ENCODE results near the gene MSL3B.

Gene MSL3B

GRCh38 chr2:233837694-233838229 is 30.4 kb downstream of the MSL3B start:
- peaks cover 0 to 38% of the 10 kb centered on the region in 2 donors for H3K36me3 ChIP-seq (ENCODE audit: control insufficient read depth in 1 of 2, insufficient read depth in 2 of 2, low read length in 2 of 2)

GRCh38 chr2:233836359-233836758 is 31.8 kb downstream of the MSL3B start:
- Histone ChIP-seq H3K27ac (ENCODE audit: low read depth, low read length) (no peak overlapping the region), H3K36me3 (ENCODE audit: control insufficient read depth in 1 of 2, insufficient read depth in 2 of 2, low read length in 2 of 2) (peaks cover 0 to 29% of the 10 kb centered on the region in 2 donors), H3K9ac (ENCODE audit: low read depth in 1 of 2, low read length in 2 of 2) (no peak overlapping the region)

More at GRCh38 chr2:233837694-233838229, 30.4 kb downstream of the MSL3B start:
- Histone ChIP-seq H3K9ac (ENCODE audit: low read depth in 1 of 2, low read length in 2 of 2) (no peak overlapping the region), H3K4me3 (ENCODE audit: low read depth in 1 of 2, low read length in 2 of 2) (no peak overlapping the region), H3K4me1 (ENCODE audit: control insufficient read depth in 1 of 2, insufficient read depth in 2 of 2, low read length in 2 of 2) (peaks cover 0 to 5% of the 10 kb centered on the region in 2 donors), H3K27ac (ENCODE audit: low read depth, low read length) (no peak overlapping the region), H3K9me3 (ENCODE audit: control insufficient read depth in 1 of 2, low read length in 2 of 2) (no peaks in the 10 kb centered on the region), H3K27me3 (ENCODE audit: control insufficient read depth in 1 of 2, insufficient read depth in 2 of 2, low read length in 2 of 2) (no peaks in the 10 kb centered on the region)

GRCh38 chr2:233835230-233836186 is 32.7 kb downstream of the MSL3B start:
- H3K4me3 ChIP-seq (ENCODE audit: low read depth in 1 of 2, low read length in 2 of 2), result no peak overlapping the region
- no peaks in the 10 kb centered on the region for H3K9me3 ChIP-seq (ENCODE audit: control insufficient read depth in 1 of 2, low read length in 2 of 2)
- H3K27me3 ChIP-seq (ENCODE audit: control insufficient read depth in 1 of 2, insufficient read depth in 2 of 2, low read length in 2 of 2), result no peaks in the 10 kb centered on the region
- H3K36me3 ChIP-seq (ENCODE audit: control insufficient read depth in 1 of 2, insufficient read depth in 2 of 2, low read length in 2 of 2), result peaks cover 0 to 22% of the 10 kb centered on the region in 2 donors
- no peak overlapping the region for H3K9ac ChIP-seq (ENCODE audit: low read depth in 1 of 2, low read length in 2 of 2)
- no peak overlapping the region for H3K27ac ChIP-seq (ENCODE audit: low read depth, low read length)
- H3K4me1 ChIP-seq (ENCODE audit: control insufficient read depth in 1 of 2, insufficient read depth in 2 of 2, low read length in 2 of 2), result peaks cover 0 to 7% of the 10 kb centered on the region in 2 donors

More at GRCh38 chr2:233836359-233836758, 31.8 kb downstream of the MSL3B start:
- no peaks in the 10 kb centered on the region for H3K27me3 ChIP-seq (ENCODE audit: control insufficient read depth in 1 of 2, insufficient read depth in 2 of 2, low read length in 2 of 2)
- H3K4me3 ChIP-seq (ENCODE audit: low read depth in 1 of 2, low read length in 2 of 2), result no peak overlapping the region
- H3K4me1 ChIP-seq (ENCODE audit: control insufficient read depth in 1 of 2, insufficient read depth in 2 of 2, low read length in 2 of 2), result peaks cover 0 to 7% of the 10 kb centered on the region in 2 donors
- no peaks in the 10 kb centered on the region for H3K9me3 ChIP-seq (ENCODE audit: control insufficient read depth in 1 of 2, low read length in 2 of 2)

GRCh38 chr2:233833345-233833744 is 34.8 kb downstream of the MSL3B start:
- Histone ChIP-seq H3K27me3 (ENCODE audit: control insufficient read depth in 1 of 2, insufficient read depth in 2 of 2, low read length in 2 of 2) (no peaks in the 10 kb centered on the region), H3K4me3 (ENCODE audit: low read depth in 1 of 2, low read length in 2 of 2) (no peak overlapping the region), H3K36me3 (ENCODE audit: control insufficient read depth in 1 of 2, insufficient read depth in 2 of 2, low read length in 2 of 2) (peaks cover 0 to 11% of the 10 kb centered on the region in 2 donors), H3K9ac (ENCODE audit: low read depth in 1 of 2, low read length in 2 of 2) (no peak overlapping the region), H3K4me1 (ENCODE audit: control insufficient read depth in 1 of 2, insufficient read depth in 2 of 2, low read length in 2 of 2) (peaks cover 0 to 7% of the 10 kb centered on the region in 2 donors), H3K27ac (ENCODE audit: low read depth, low read length) (no peak overlapping the region), H3K9me3 (ENCODE audit: control insufficient read depth in 1 of 2, low read length in 2 of 2) (no peaks in the 10 kb centered on the region)

GRCh38 chr2:233832869-233833311 is 35.3 kb downstream of the MSL3B start:
- H3K36me3 ChIP-seq (ENCODE audit: control insufficient read depth in 1 of 2, insufficient read depth in 2 of 2, low read length in 2 of 2), result peaks cover 0 to 11% of the 10 kb centered on the region in 2 donors
- no peak overlapping the region for H3K9ac ChIP-seq (ENCODE audit: low read depth in 1 of 2, low read length in 2 of 2)
- no peaks in the 10 kb centered on the region for H3K9me3 ChIP-seq (ENCODE audit: control insufficient read depth in 1 of 2, low read length in 2 of 2)
- no peak overlapping the region for H3K27ac ChIP-seq (ENCODE audit: low read depth, low read length)
- no peaks in the 10 kb centered on the region for H3K27me3 ChIP-seq (ENCODE audit: control insufficient read depth in 1 of 2, insufficient read depth in 2 of 2, low read length in 2 of 2)
- H3K4me1 ChIP-seq (ENCODE audit: control insufficient read depth in 1 of 2, insufficient read depth in 2 of 2, low read length in 2 of 2), result peaks cover 0 to 7% of the 10 kb centered on the region in 2 donors
- no peak overlapping the region for H3K4me3 ChIP-seq (ENCODE audit: low read depth in 1 of 2, low read length in 2 of 2)

- Histone ChIP-seq H3K9ac (ENCODE audit: low read depth in 1 of 2, low read length in 2 of 2) (no peak overlapping the region), H3K27ac (ENCODE audit: low read depth, low read length) (no peak overlapping the region), H3K4me3 (ENCODE audit: low read depth in 1 of 2, low read length in 2 of 2) (no peak overlapping the region), H3K4me1 (ENCODE audit: control insufficient read depth in 1 of 2, insufficient read depth in 2 of 2, low read length in 2 of 2) (peaks cover 0 to 7% of the 10 kb centered on the region in 2 donors), H3K36me3 (ENCODE audit: control insufficient read depth in 1 of 2, insufficient read depth in 2 of 2, low read length in 2 of 2) (peaks cover 0 to 11% of the 10 kb centered on the region in 2 donors), H3K27me3 (ENCODE audit: control insufficient read depth in 1 of 2, insufficient read depth in 2 of 2, low read length in 2 of 2) (no peaks in the 10 kb centered on the region), H3K9me3 (ENCODE audit: control insufficient read depth in 1 of 2, low read length in 2 of 2) (no peaks in the 10 kb centered on the region)
Observed at GRCh38 chr2:233832414-233832813, 35.8 kb downstream of the MSL3B start.

- Histone ChIP-seq H3K4me3 (ENCODE audit: low read depth in 1 of 2, low read length in 2 of 2) (no peak overlapping the region), H3K9ac (ENCODE audit: low read depth in 1 of 2, low read length in 2 of 2) (no peak overlapping the region)
Observed at GRCh38 chr2:233831861-233832260, 36.3 kb downstream of the MSL3B start.

GRCh38 chr2:233831011-233831721 is 37.0 kb downstream of the MSL3B start:
- Histone ChIP-seq H3K36me3 (ENCODE audit: control insufficient read depth in 1 of 2, insufficient read depth in 2 of 2, low read length in 2 of 2) (peaks cover 0 to 6% of the 10 kb centered on the region in 2 donors), H3K27me3 (ENCODE audit: control insufficient read depth in 1 of 2, insufficient read depth in 2 of 2, low read length in 2 of 2) (no peaks in the 10 kb centered on the region), H3K9me3 (ENCODE audit: control insufficient read depth in 1 of 2, low read length in 2 of 2) (no peaks in the 10 kb centered on the region), H3K9ac (ENCODE audit: low read depth in 1 of 2, low read length in 2 of 2) (no peak overlapping the region), H3K27ac (ENCODE audit: low read depth, low read length) (no peak overlapping the region), H3K4me1 (ENCODE audit: control insufficient read depth in 1 of 2, insufficient read depth in 2 of 2, low read length in 2 of 2) (peaks cover 0 to 7% of the 10 kb centered on the region in 2 donors), H3K4me3 (ENCODE audit: low read depth in 1 of 2, low read length in 2 of 2) (no peak overlapping the region)

More at GRCh38 chr2:233831861-233832260, 36.3 kb downstream of the MSL3B start:
- H3K4me1 ChIP-seq (ENCODE audit: control insufficient read depth in 1 of 2, insufficient read depth in 2 of 2, low read length in 2 of 2), result peaks cover 0 to 7% of the 10 kb centered on the region in 2 donors
- H3K36me3 ChIP-seq (ENCODE audit: control insufficient read depth in 1 of 2, insufficient read depth in 2 of 2, low read length in 2 of 2), result peaks cover 0 to 11% of the 10 kb centered on the region in 2 donors
- H3K9me3 ChIP-seq (ENCODE audit: control insufficient read depth in 1 of 2, low read length in 2 of 2), result no peaks in the 10 kb centered on the region
- H3K27me3 ChIP-seq (ENCODE audit: control insufficient read depth in 1 of 2, insufficient read depth in 2 of 2, low read length in 2 of 2), result no peaks in the 10 kb centered on the region
- no peak overlapping the region for H3K27ac ChIP-seq (ENCODE audit: low read depth, low read length)

- no peak overlapping the region for H3K9ac ChIP-seq (ENCODE audit: low read depth in 1 of 2, low read length in 2 of 2)
- no peak overlapping the region for H3K27ac ChIP-seq (ENCODE audit: low read depth, low read length)
- no peaks in the 10 kb centered on the region for H3K27me3 ChIP-seq (ENCODE audit: control insufficient read depth in 1 of 2, insufficient read depth in 2 of 2, low read length in 2 of 2)
- no peaks in the 10 kb centered on the region for H3K9me3 ChIP-seq (ENCODE audit: control insufficient read depth in 1 of 2, low read length in 2 of 2)
- peaks cover 0 to 7% of the 10 kb centered on the region in 2 donors for H3K4me1 ChIP-seq (ENCODE audit: control insufficient read depth in 1 of 2, insufficient read depth in 2 of 2, low read length in 2 of 2)
- H3K36me3 ChIP-seq (ENCODE audit: control insufficient read depth in 1 of 2, insufficient read depth in 2 of 2, low read length in 2 of 2), result no peaks in the 10 kb centered on the region
- H3K4me3 ChIP-seq (ENCODE audit: low read depth in 1 of 2, low read length in 2 of 2), result no peak overlapping the region
Observed at GRCh38 chr2:233830111-233830802, 37.9 kb downstream of the MSL3B start.
